ENCODE data around the gene PCDHA1.

DNA sequence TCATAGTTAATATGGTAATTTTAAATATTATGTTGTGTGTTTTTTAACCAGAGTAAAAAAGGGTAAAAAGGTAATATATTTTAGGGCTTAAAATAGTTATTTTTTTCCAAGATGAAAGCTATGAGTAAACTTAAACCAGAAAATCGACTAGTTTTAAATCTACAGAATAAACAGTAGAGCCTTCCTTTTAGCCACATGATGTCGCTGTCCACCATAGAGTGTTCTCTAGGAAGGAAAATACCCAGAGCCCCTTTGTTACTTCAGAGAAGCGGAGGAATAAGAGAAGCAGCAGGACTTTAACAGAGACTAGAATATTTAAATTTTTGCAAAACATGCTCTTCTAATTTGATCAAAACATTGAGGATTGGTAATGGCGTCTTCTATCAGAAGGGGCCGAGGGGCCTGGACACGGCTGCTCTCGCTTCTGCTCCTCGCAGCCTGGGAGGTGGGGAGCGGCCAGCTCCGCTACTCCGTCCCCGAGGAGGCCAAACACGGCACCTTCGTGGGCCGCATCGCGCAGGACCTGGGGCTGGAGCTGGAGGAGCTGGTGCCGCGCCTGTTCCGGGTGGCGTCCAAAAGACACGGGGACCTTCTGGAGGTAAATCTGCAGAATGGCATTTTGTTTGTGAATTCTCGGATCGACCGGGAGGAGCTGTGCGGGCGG, 8.8 kb downstream of the PCDHA1 start, which contains the start of gene PCDHA2:
- TF ChIP-seq, protein P1, sequence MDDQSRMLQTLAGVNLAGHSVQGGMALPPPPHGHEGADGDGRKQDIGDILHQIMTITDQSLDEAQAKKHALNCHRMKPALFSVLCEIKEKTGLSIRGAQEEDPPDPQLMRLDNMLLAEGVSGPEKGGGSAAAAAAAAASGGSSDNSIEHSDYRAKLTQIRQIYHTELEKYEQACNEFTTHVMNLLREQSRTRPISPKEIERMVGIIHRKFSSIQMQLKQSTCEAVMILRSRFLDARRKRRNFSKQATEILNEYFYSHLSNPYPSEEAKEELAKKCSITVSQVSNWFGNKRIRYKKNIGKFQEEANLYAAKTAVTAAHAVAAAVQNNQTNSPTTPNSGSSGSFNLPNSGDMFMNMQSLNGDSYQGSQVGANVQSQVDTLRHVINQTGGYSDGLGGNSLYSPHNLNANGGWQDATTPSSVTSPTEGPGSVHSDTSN (IDR thresholded peaks at IDR 0.05), result no peak
- TF ChIP-seq, protein P2, sequence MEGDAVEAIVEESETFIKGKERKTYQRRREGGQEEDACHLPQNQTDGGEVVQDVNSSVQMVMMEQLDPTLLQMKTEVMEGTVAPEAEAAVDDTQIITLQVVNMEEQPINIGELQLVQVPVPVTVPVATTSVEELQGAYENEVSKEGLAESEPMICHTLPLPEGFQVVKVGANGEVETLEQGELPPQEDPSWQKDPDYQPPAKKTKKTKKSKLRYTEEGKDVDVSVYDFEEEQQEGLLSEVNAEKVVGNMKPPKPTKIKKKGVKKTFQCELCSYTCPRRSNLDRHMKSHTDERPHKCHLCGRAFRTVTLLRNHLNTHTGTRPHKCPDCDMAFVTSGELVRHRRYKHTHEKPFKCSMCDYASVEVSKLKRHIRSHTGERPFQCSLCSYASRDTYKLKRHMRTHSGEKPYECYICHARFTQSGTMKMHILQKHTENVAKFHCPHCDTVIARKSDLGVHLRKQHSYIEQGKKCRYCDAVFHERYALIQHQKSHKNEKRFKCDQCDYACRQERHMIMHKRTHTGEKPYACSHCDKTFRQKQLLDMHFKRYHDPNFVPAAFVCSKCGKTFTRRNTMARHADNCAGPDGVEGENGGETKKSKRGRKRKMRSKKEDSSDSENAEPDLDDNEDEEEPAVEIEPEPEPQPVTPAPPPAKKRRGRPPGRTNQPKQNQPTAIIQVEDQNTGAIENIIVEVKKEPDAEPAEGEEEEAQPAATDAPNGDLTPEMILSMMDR (IDR thresholded peaks at IDR 0.05), result no peak
- TF ChIP-seq EZH2phosphoT487 (IDR thresholded peaks at IDR 0.05; ENCODE audit: borderline replicate concordance, low read depth), result no peak
- no peak for TF ChIP-seq POLR2AphosphoS5 (IDR thresholded peaks at IDR 0.05; ENCODE audit: low read depth, low read length)
- no peak for TF ChIP-seq TCF12 (IDR thresholded peaks at IDR 0.05)
- TF ChIP-seq, protein P3, sequence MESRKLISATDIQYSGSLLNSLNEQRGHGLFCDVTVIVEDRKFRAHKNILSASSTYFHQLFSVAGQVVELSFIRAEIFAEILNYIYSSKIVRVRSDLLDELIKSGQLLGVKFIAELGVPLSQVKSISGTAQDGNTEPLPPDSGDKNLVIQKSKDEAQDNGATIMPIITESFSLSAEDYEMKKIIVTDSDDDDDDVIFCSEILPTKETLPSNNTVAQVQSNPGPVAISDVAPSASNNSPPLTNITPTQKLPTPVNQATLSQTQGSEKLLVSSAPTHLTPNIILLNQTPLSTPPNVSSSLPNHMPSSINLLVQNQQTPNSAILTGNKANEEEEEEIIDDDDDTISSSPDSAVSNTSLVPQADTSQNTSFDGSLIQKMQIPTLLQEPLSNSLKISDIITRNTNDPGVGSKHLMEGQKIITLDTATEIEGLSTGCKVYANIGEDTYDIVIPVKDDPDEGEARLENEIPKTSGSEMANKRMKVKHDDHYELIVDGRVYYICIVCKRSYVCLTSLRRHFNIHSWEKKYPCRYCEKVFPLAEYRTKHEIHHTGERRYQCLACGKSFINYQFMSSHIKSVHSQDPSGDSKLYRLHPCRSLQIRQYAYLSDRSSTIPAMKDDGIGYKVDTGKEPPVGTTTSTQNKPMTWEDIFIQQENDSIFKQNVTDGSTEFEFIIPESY (IDR thresholded peaks at IDR 0.05; ENCODE audit: borderline replicate concordance, low read depth), result no peak
- TF ChIP-seq RAD21 (IDR thresholded peaks at IDR 0.05; ENCODE audit: low read length), result no peak
- no peak for TF ChIP-seq SIN3A (IDR thresholded peaks at IDR 0.05; ENCODE audit: borderline replicate concordance, low read depth, low read length)
- TF ChIP-seq RFX5 (IDR thresholded peaks at IDR 0.05; ENCODE audit: low read length), result no peak
- no peak for TF ChIP-seq TAF1 (IDR thresholded peaks at IDR 0.05; ENCODE audit: borderline replicate concordance, low read depth, low read length)
- TF ChIP-seq EP300 (IDR thresholded peaks at IDR 0.05; ENCODE audit: borderline replicate concordance in 1 of 2, low read depth in 1 of 2, low read length in 1 of 2), result no peak
